ENCODE data around the gene GCN1.

GRCh38 chr12:120161852-120162251, 32.7 kb downstream of the GCN1 start:
- TF ChIP-seq CTCF (IDR thresholded peaks at IDR 0.05) (no peak), POLR2AphosphoS5 (IDR thresholded peaks at IDR 0.05) (no peak)
